Pons (tissue), 1 donor: Measurements from ENCODE around the gene ELMO1.
"Not testable (repeated sequence)": the region's sequence is repeated elsewhere in the genome, so short reads cannot be mapped to it uniquely, and the experiment has no call there.

Experiments used
- DNase-seq: peaks from one replicate; pipeline ENCODE4 v3.0.0-alpha.2; 2016; ENCODE audit warnings: low spot score

The ELMO1 gene

DNA sequence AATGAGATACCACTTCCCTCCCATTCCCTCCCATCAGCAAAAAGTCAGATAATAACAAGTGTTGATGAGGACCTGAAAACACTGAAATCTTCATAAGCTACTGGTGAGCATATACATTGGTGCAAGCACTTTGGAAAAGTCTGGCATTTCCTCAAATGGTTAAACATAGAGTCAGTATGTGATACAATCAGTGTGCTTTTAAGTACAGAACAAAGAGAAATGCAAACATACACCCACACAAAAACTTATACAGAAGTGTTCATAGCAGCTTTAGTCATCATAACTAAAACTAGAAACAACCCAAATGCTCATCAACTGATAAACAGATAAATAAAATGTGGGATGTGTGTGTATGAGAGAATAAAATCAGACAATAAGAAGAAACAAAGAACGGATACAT, 261.9 kb downstream of the ELMO1 start:
- no peak for DNase-seq

GRCh38 chr7:37181550-37181932, 267.1 kb downstream of the ELMO1 start:
- no peak for DNase-seq

- DNase-seq: no peak
Observed at GRCh38 chr7:37180828-37181549, 267.7 kb downstream of the ELMO1 start.

DNA sequence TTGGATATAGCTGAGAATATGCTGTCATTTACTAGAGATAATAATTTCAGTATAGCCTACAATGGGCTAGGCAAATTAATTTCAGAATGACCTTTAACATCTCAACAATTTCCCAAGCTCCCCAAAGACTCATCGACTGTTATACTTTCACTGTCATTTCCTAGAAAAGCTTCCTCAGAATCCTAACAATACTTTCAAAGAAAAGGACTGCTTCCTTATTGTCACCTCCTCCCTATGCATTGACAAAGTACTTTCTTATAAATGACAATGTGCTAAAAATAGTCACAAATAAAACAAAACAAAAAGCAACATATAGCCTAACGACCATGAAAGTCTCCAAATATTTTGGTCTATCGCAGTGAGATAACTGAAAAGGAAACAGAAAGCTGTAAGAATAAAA, 272.6 kb downstream of the ELMO1 start:
- no peak for DNase-seq

GRCh38 chr7:37174460-37174859, 274.2 kb downstream of the ELMO1 start:
- DNase-seq: no peak

- DNase-seq: no peak
Observed at GRCh38 chr7:37173670-37174069, 275.0 kb downstream of the ELMO1 start.

- no peak for DNase-seq
Observed at GRCh38 chr7:37162106-37162505, 286.6 kb downstream of the ELMO1 start.

DNA sequence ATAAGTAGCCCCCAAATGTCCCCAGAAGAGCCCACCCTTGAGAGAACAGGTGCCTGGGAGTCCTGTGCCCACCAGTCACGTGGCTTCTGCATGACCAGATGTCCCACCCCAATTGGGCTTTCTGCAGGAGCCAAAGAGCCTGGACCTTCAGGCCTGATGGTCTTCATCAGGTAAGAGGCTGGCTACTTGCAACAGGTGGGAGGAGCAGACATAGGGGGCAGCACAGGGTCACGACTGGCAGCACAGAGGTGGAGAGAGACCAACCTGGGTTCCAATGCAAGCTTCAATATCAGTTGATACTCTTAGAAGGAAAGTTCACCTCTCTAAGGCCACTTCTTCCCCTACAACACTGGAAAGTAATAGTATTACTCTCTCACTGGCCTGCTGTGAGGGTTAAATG, 288.0 kb downstream of the ELMO1 start:
- no peak for DNase-seq

DNA sequence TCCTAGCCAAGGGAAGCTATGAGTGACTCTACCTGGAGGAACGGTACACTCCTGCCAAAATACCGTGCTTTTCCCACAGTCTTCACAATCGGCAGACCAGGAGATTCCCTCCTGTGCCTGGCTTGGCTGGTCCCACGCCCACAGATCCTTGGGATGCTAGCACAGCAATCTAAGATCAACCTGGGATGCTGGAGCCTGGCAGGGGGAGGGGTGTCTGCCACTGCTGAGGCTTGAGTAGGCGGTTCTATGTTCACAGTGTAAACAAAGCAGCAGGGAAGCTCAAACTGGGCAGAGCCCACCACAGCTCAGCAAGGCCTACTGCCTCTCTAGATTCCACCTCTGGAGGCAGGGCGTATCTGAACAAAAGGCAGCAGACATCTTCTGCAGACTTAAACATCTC, 295.3 kb downstream of the ELMO1 start:
- no peak for DNase-seq

GRCh38 chr7:37151741-37152413, 296.8 kb downstream of the ELMO1 start:
- DNase-seq: no peak

DNA sequence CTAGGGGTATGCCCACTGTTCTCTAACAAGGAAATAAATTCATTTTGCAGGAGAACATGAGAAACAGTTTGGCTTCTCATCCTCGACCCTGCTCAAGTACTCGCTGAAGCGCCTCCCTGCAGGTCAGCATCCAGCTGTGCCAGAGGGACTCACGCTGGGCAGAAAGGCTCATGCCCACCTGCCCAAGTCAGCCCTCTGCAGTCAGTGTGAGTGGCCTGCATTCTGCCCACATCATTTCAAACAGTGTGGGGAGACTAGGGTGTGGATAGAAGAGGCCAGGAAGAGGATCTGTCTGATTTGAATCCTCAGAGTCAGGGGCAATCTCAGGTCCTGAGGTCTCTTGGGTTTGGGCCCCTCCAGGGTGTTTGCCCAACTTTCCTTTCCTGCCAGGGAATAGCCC, 297.8 kb downstream of the ELMO1 start:
- DNase-seq: no peak

DNA sequence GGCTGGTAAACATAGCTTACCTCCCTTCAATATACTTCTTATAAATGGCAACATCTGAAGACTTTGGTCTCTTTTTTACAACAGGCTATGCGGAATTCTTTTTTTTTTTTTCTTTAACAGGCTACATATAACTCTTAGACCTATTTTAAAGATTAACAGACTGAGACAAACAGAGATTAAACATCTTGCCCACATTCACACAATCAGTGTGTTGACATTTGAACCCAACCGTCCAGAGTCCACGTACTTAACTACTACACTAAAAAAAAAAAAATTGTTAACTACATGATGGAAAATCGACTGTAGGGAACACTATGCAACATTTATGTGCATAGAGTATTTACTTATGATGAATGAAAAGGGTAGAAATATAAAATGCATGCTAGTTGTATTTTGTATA, 298.5 kb downstream of the ELMO1 start:
- DNase-seq: no peak

DNA sequence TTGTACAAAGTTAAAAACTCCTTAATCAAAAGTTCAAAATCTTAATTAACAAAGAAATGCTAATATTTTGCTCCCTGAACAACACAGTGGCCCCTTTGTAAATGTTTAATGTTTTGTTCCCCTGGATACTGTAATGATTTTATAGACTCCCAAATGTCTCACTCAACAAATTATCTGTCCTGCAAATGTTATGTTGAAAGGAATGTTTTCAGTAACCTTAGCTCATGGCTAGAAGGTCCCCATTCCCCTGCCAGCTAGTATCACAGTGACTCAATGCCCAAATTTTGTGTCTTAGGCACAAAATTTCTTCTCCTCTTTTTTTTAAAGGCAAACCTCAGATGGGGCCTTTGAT, 298.9 kb downstream of the ELMO1 start:
- DNase-seq: no peak

GRCh38 chr7:37149051-37149772, 299.5 kb downstream of the ELMO1 start:
- peak; percentile 45 for DNase-seq

DNA sequence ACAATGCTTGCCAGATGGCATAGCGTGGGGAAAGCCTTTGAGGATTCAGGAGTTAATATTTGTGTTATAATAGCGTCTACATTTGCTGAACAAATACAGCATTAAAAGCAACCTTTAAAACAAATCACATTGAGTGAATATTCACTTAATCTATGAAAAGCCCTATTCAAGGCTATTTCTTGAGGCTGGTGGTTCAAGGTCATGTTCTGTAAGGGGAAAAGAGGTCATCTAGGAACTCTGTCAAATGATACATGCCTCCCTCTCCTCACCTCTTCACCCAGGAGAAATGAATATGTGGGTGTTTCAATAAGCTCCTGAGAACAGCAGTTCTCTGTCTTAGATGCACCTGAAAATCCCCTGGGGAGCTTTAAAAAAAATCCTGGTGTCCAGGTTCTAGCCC, 303.0 kb downstream of the ELMO1 start:
- no peak for DNase-seq

DNA sequence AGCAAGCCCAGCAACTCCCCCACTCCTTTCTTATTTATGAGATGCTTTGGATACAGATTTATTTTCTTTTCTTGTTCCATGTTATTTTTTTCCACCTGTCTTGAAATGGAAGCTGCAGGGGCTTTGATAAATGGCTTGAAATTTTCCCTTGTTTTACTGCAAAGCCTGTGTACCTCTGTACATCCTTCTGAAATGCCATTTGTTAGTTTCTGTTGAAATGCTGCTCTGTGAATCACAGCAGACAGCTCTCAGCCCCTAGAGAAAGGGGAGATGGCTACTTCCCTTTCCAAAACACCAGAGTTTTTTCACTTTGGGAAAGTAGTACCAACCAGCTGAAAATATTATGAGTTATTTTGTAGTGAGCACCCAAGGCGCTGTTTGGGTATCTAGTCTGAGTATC, 304.2 kb downstream of the ELMO1 start:
- no peak for DNase-seq

- DNase-seq: no peak
Observed at GRCh38 chr7:37142958-37143357, 305.7 kb downstream of the ELMO1 start.

GRCh38 chr7:37141742-37142141, 306.9 kb downstream of the ELMO1 start:
- no peak for DNase-seq

- DNase-seq: not testable (repeated sequence)
Observed at GRCh38 chr7:37133902-37134301, 314.8 kb downstream of the ELMO1 start.

DNA sequence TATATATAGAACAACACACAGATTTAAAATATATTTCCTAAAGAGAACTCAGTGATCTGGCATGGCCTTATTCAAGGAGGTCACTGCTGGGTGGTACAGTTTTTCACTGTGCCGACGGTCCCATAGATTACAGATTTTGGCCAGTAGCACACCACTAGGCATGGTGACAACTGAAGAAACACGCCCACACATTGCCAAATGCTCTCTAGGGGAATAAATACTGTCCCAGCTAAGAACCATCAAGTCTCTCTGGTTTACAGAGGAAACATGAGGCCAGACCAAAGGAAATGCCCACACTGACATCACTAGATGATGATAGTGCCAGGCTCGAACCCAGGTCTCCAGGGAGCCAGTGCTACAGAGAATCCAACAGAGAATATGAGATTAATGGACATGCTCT, 316.8 kb downstream of the ELMO1 start:
- no peak for DNase-seq

DNA sequence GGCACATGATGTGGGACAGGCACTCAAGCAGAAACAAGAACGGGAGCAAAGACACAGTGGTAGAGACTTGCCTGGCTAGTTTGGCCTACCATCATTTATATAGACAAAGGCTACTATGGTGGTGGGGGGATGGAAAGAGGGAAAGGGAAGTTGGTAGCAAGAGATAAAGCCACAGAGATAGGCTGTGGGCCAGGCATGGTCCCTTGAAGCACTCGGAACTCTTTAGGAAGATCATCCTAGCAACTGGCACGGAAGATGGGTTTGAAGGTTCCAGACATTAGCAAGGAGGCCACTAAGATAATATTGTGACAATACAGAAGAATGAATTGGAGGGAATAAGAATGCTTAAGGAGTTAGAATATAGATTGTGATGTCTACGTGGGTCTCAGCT, 319.6 kb downstream of the ELMO1 start:
- DNase-seq: no peak

DNA sequence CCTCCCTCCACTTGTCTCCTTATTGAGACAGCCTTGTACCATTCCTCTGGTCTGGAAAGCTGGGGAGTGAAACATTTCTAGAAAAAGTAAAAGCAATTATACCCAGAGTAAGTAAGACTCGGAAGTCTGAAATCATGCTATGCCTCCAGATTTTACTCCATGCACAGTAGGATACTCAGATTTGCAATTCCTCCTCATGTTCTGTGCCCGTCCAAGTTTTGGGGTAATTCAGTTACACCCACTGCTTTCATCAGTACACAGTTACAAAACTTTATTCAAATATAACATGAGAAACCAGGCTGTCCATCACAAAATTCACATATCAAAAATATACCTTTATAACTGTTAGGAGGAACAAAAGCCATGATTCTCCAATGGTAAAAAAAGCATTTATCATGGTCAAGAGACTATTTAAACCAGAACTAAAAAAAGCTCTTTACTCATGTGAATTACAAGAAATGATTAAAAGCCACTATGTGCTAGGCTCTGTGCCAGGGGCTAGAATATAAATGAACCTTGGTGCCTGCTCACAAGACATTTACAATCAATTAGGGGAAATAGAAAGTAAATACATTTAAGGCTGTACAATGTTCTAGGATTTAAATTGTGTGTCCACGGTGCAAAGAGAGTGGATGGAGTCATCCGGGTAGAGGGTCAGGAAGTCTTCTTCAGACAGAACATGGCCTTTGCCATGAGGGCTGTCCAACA, 320.2 kb downstream of the ELMO1 start:
- DNase-seq: no peak
